K562 (cell line): Measurements from ENCODE around the gene KLC1. TPM values are rescaled to one million over a fixed set of nuclear protein-coding genes. Genes with fewer than 3 reads are reported as not detected.

ENCODE experiments used
- ATAC-seq: fragments of 200-7000 bp; cut with Tn5 transposase; 3 replicates; pipeline ENCODE4 v1.9.1; 2020; ENCODE audit warnings: moderate library complexity
- BruUV-seq: library from RNA; stranded (reverse); fragments of 400-500 nt; replicated peaks from 2 replicates; lab custom pipeline; 2021; lab: Mats Ljungman, UMichigan
- CTCF ChIA-PET: fragments of 300-600 bp; formaldehyde crosslinking; extraction: SDS; loops from one replicate; lab custom pipeline; 2021; ENCODE audit warnings: low intra/inter-chr PET ratio; lab: Yijun Ruan, JAX
- POLR2A ChIA-PET: fragments of 300-600, 350-650 bp; sonication (Branson Sonifier 250); formaldehyde crosslinking; extraction: SDS; loops from one replicate; lab custom pipeline; 2021; ENCODE audit warnings: antibody characterized with exemption, inconsistent platforms; lab: Yijun Ruan, JAX
- DNase-seq, 4 experiments: peaks; one replicate each; pipeline versions ENCODE4 v3.0.0 to v3.0.0-alpha.2; 2011 to 2018; ENCODE audit warnings: low spot score in 3 of 4, mixed read lengths in 3 of 4; ENCODE audit errors: extremely low read depth in 1 of 4
- FAIRE-seq: peaks from 2 replicates; lab custom pipeline; 2011; peaks lifted over from hg19 to GRCh38; lab: Jason Lieb, UNC
- H2AFZ ChIP-seq: 2 replicates; pipeline ENCODE4 v1.6.0; 2011; ENCODE audit warnings: low read depth, low read length, control low read depth, inconsistent platforms
- H3K27ac ChIP-seq: fragments of 200-600 bp; 3 replicates; pipeline ENCODE4 v1.8.0; 2011; ENCODE audit warnings: low read depth, mild to moderate bottlenecking, control low read depth, inconsistent platforms, low read length, moderate library complexity, mixed read lengths; ENCODE audit errors: extremely low read depth
- H3K27me3 ChIP-seq, 2 experiments: fragments of 300-600 bp in 1 of 2; 2 replicates in 1 of 2; 3 replicates in 1 of 2; pipeline versions ENCODE4 v1.6.0 to v1.8.0; 2011; ENCODE audit warnings: inconsistent platforms in 2 of 2, low read length in 2 of 2, mild to moderate bottlenecking in 1 of 2, mixed read lengths in 1 of 2, moderate library complexity in 1 of 2; ENCODE audit not compliant: control insufficient read depth in 2 of 2, insufficient read depth in 2 of 2
- H3K36me3 ChIP-seq: fragments of 300-600 bp; 3 replicates; pipeline ENCODE4 v1.8.0; 2011; ENCODE audit warnings: mild to moderate bottlenecking, low read length, inconsistent platforms; ENCODE audit not compliant: control insufficient read depth, insufficient read depth
- H3K4me1 ChIP-seq, 2 experiments: fragments of 200-600 bp in 1 of 2; replicated peaks in 1 of 2; 2 replicates in 1 of 2; 3 replicates in 1 of 2; pipeline versions ENCODE4 v1.5.1 to v1.8.0; 2011; ENCODE audit warnings: inconsistent platforms in 2 of 2, low read length in 2 of 2, mild to moderate bottlenecking in 1 of 2, mixed read lengths in 1 of 2, moderate library complexity in 1 of 2; ENCODE audit not compliant: control insufficient read depth in 2 of 2, insufficient read depth in 2 of 2
- H3K4me2 ChIP-seq: 2 replicates; pipeline ENCODE4 v1.6.1; 2011; ENCODE audit warnings: low read length, control low read depth, inconsistent platforms, mixed read lengths; ENCODE audit not compliant: insufficient read depth
- H3K4me3 ChIP-seq: fragments of 200-600 bp; sonication (generic), shearing (Covaris generic); 2 replicates; pipeline ENCODE4 v1.5.1; 2016; ENCODE audit warnings: control low read depth, inconsistent platforms
- H3K79me2 ChIP-seq: fragments of 200-600 bp; 3 replicates; pipeline ENCODE4 v1.8.0; 2011; ENCODE audit warnings: low read length, inconsistent platforms; ENCODE audit not compliant: control insufficient read depth, insufficient read depth
- H3K9ac ChIP-seq, 2 experiments: 2 replicates each; pipeline versions ENCODE4 v1.6.0 to v1.6.1; 2011; ENCODE audit warnings: low read depth in 2 of 2, low read length in 2 of 2, control low read depth in 1 of 2, inconsistent platforms in 1 of 2, mild to moderate bottlenecking in 1 of 2, mixed read lengths in 1 of 2; ENCODE audit not compliant: insufficient read depth in 1 of 2
- H3K9me1 ChIP-seq: one replicate; pipeline ENCODE4 v1.6.0; 2011; ENCODE audit warnings: inconsistent platforms, mild to moderate bottlenecking, low read length, moderate library complexity; ENCODE audit not compliant: control insufficient read depth, insufficient read depth
- H3K9me3 ChIP-seq: replicated peaks from 2 replicates; pipeline ENCODE4 v1.5.1; 2011; ENCODE audit warnings: low read depth, low read length, inconsistent platforms; ENCODE audit not compliant: control insufficient read depth, insufficient read depth
- H4K20me1 ChIP-seq: replicated peaks from 2 replicates; pipeline ENCODE4 v1.6.1; 2011; ENCODE audit warnings: low read length, inconsistent platforms, mixed read lengths; ENCODE audit not compliant: control insufficient read depth, insufficient read depth
- ATF4 ChIP-seq: fragments of 450-650 bp; formaldehyde crosslinking; IDR thresholded peaks from 2 replicates; pipeline ENCODE4 v1.4.0; 2022; ENCODE audit warnings: mild to moderate bottlenecking, moderate library complexity
- BHLHE40 ChIP-seq: IDR thresholded peaks from 2 replicates; pipeline ENCODE4 v1.6.1; 2011; ENCODE audit warnings: low read length, improper control_type of control experiment
- EP400 ChIP-seq: fragments of 450-650 bp; IDR thresholded peaks from 2 replicates; pipeline ENCODE4 v1.6.1; 2017; ENCODE audit warnings: antibody characterized with exemption, mild to moderate bottlenecking, moderate library complexity
- NCOA6 ChIP-seq: fragments of 450-650 bp; IDR thresholded peaks from 2 replicates; pipeline ENCODE4 v1.6.1; 2017; ENCODE audit warnings: mild to moderate bottlenecking
- THRB ChIP-seq: fragments of 450-650 bp; formaldehyde crosslinking; conservative IDR thresholded peaks from 2 replicates; pipeline ENCODE4 v1.4.0; 2022; ENCODE audit warnings: mild to moderate bottlenecking, missing genetic modification characterization
- ZNF121 ChIP-seq: sonication (generic); formaldehyde crosslinking; conservative IDR thresholded peaks from 2 replicates; pipeline ENCODE4 v1.8.0; 2022; ENCODE audit warnings: missing genetic modification reagents
- ZNF41 ChIP-seq: fragments of 250-450 bp; sonication (Bioruptor Pico); conservative IDR thresholded peaks from 2 replicates; pipeline ENCODE4 v1.4.0; 2020; ENCODE audit warnings: mild to moderate bottlenecking
- ZNF436 ChIP-seq: fragments of 250-450, 450-650 bp; sonication (Bioruptor Pico); formaldehyde crosslinking; IDR thresholded peaks from 2 replicates; pipeline ENCODE4 v1.7.0; 2020; ENCODE audit warnings: mild to moderate bottlenecking
- ZNF639 ChIP-seq, 2 experiments: fragments of 200-800 bp in 1 of 2; sonication (Bioruptor generic) in 1 of 2; sonication (generic) in 1 of 2; formaldehyde crosslinking in 1 of 2; IDR thresholded peaks in 1 of 2; conservative IDR thresholded peaks in 1 of 2; 2 replicates each; pipeline versions ENCODE4 v1.5.0 to v1.6.1; 2016 to 2020; ENCODE audit warnings: missing compliant biosample characterization in 1 of 2, missing genetic modification characterization in 1 of 2, missing genetic modification reagents in 1 of 2
- WGBS: fragments of 100-300 bp; shearing (Covaris generic); methylation state at CpG from one replicate; pipeline ENCODE4 v1.1.6; 2016; ENCODE audit warnings: low coverage, mixed read lengths; ENCODE audit not compliant: insufficient coverage; ENCODE audit errors: missing lambda C conversion rate; 5-methylcytosine and 5-hydroxymethylcytosine counted together
- in situ Hi-C: fragments of 300-500 bp; cut with MboI; formaldehyde crosslinking; loops from 4 replicates; pipeline ENCODE4 v1.15.0; 2018; ENCODE audit warnings: inconsistent platforms, mixed read lengths
- intact Hi-C: fragments of 100-400 bp; cut with micrococcal nuclease; formaldehyde crosslinking; loops from 2 replicates; pipeline ENCODE4 v1.14.2; 2022
- polyA plus RNA-seq, 8 experiments: library from polyadenylated mRNA; depleted of rRNA in 4 of 8; stranded (reverse) in 5 of 8; unstranded in 3 of 8; fragments of >200 nt; fragmentation: Nextera tagmentation in 2 of 8; fragmentation: Illumina TruSeq in 1 of 8; extraction: Ambion mirVana in 2 of 8; extraction: Trizol in 1 of 8; gene quantifications; 2 replicates each; pipeline versions ENCODE4 v1.2.1 to v1.2.3, GENCODE V29; 2011 to 2014; ENCODE audit warnings: inconsistent platforms in 1 of 8, missing spikeins in 1 of 8
- total RNA-seq, 7 experiments: library from RNA; depleted of rRNA in 6 of 7; stranded (reverse); fragments of >200 nt in 6 of 7; fragmentation: Illumina TruSeq in 2 of 7; extraction: Trizol in 2 of 7; gene quantifications; 2 replicates each; pipeline versions ENCODE4 v1.2.1 to v1.2.3, GENCODE V29; 2011 to 2021; ENCODE audit warnings: low replicate concordance in 1 of 7

Gene KLC1
- total and polyA plus RNA-seq, 9 of the 15 experiments (the other 6 are each of a cell fraction or from before 2014, with no cell fraction given) = 4.9 to 134 (median 54.8) TPM

GRCh38 chr14:103634156-103634555 is 5.1 kb downstream of the KLC1 start (continued):
- TF ChIP-seq ATF4 (no peak), ZNF41 (no peak)
- TF ChIP-seq, all 486 proteins: peak for 0

GRCh38 chr14:103638594-103638993 is 9.6 kb downstream of the KLC1 start:
- H3K4me1 ChIP-seq = no peaks in the 10 kb centered on the region
- ATAC-seq (no peak), FAIRE-seq (no peak), DNase-seq (no peak)
- no peak overlapping the region for H3K9ac ChIP-seq
- H3K27me3 ChIP-seq = no peaks in the 10 kb centered on the region
- H3K4me3 ChIP-seq = no peak overlapping the region
- WGBS = 92% methylated on average over 2 of the region's 3 CpGs
- no peaks in the 10 kb centered on the region for H3K9me3 ChIP-seq
- H4K20me1 ChIP-seq = peaks cover 5% of the 10 kb centered on the region
- TF ChIP-seq NCOA6 (no peak), ZNF121 (CRISPR knock-in tag) (no peak), THRB (CRISPR knock-in tag) (no peak), EP400 (no peak), ZNF436 (no peak), ZNF639 (CRISPR knock-in tag; conservative IDR thresholded peaks at IDR 0.05 in 1 of 2, IDR thresholded peaks at IDR 0.05 in 1 of 2) (no peak), BHLHE40 (no peak)
- peaks cover 18% of the 10 kb centered on the region; the same call in 2 of the 3 replicates for H3K36me3 ChIP-seq
- H2AFZ ChIP-seq = no peak overlapping the region
- intact Hi-C loops (no loop called here), in situ Hi-C loops (no loop called here)
- H3K27ac ChIP-seq = no peak overlapping the region
- ChIA-PET CTCF (no interaction called here), POLR2A (interaction anchor here (0.6 kb wide), 2 partner anchors 11 to 577 kb away, joined by 3 read pairs; no protein-coding TSS in a partner anchor)
- H3K79me2 ChIP-seq = peaks cover 88% of the 10 kb centered on the region
- no TSS peak for BruUV-seq
- no peak overlapping the region for H3K4me2 ChIP-seq
- no peaks in the 10 kb centered on the region for H3K9me1 ChIP-seq
